HCT116 (cell line): ENCODE measurements around the gene STAT6. TPM values are rescaled to one million over a fixed set of nuclear protein-coding genes. Genes with fewer than 3 reads are reported as not detected.

ENCODE experiments used
- ATAC-seq: fragments of 200-7000 bp; cut with Tn5 transposase; 2 replicates; pipeline ENCODE4 v1.9.1; 2020; ENCODE audit warnings: mild to moderate bottlenecking, moderate library complexity
- BruUV-seq: library from RNA; stranded (reverse); fragments of 400-500 nt; replicated peaks from 2 replicates; lab custom pipeline; 2021; lab: Mats Ljungman, UMichigan
- CTCF ChIA-PET: fragments of 300-600 bp; sonication (Branson Sonifier 250); formaldehyde crosslinking; loops from one replicate; lab custom pipeline; 2021; ENCODE audit warnings: antibody characterized with exemption; lab: Charles Lee
- POLR2A ChIA-PET: fragments of 300-600, 350-600 bp; sonication (Branson Sonifier 250); formaldehyde crosslinking; loops from one replicate; lab custom pipeline; 2021; ENCODE audit warnings: antibody characterized with exemption; lab: Charles Lee
- RAD21 ChIA-PET, 2 experiments: fragments of 300-600 bp; sonication (Branson Sonifier 250); formaldehyde crosslinking; loops; one replicate each; lab custom pipeline; 2023; ENCODE audit warnings: low total read pairs in 2 of 2; ENCODE audit not compliant: uncharacterized antibody in 2 of 2, unreplicated experiment in 2 of 2, low non-redundant PET in 1 of 2; lab: Charles Lee
- DNase-seq: peaks from one replicate; pipeline ENCODE4 v3.0.0-alpha.2; 2010; ENCODE audit warnings: low read depth, low spot score
- H2AFZ ChIP-seq: fragments of 200-600 bp; shearing (Covaris generic), sonication (generic); 2 replicates; pipeline ENCODE4 v1.6.1; 2017; ENCODE audit warnings: low read depth, mixed run types, mixed read lengths, antibody characterized with exemption, low read length; ENCODE audit not compliant: poor library complexity, severe bottlenecking
- H3K27ac ChIP-seq: 2 replicates; pipeline ENCODE4 v1.5.1; 2012; ENCODE audit warnings: low read depth, low read length
- H3K27me3 ChIP-seq: fragments of 200-600 bp; sonication (generic); 2 replicates; pipeline ENCODE4 v1.6.1; 2016; ENCODE audit warnings: mixed run types, low read length, mixed read lengths; ENCODE audit not compliant: insufficient read depth
- H3K36me3 ChIP-seq, 2 experiments: fragments of 200-500 bp in 1 of 2; fragments of 200-600 bp in 1 of 2; sonication (Bioruptor generic) in 1 of 2; sonication (generic) in 1 of 2; 2 replicates each; pipeline versions ENCODE4 v1.5.1 to v1.6.1; 2014 to 2016; ENCODE audit warnings: low read length in 2 of 2, inconsistent platforms in 1 of 2, mixed read lengths in 1 of 2, mixed run types in 1 of 2; ENCODE audit not compliant: insufficient read depth in 2 of 2, control insufficient read depth in 1 of 2
- H3K4me1 ChIP-seq, 2 experiments: fragments of 200-600 bp in 1 of 2; sonication (generic) in 1 of 2; 2 replicates each; pipeline versions ENCODE4 v1.5.1 to v1.6.1; 2012 to 2017; ENCODE audit warnings: low read length in 2 of 2, inconsistent platforms in 1 of 2, mild to moderate bottlenecking in 1 of 2, mixed read lengths in 1 of 2, mixed run types in 1 of 2, moderate library complexity in 1 of 2; ENCODE audit not compliant: insufficient read depth in 2 of 2, control insufficient read depth in 1 of 2
- H3K4me2 ChIP-seq: fragments of 200-600 bp; sonication (generic); 2 replicates; pipeline ENCODE4 v1.6.1; 2017; ENCODE audit warnings: mixed run types, low read length, mixed read lengths
- H3K4me3 ChIP-seq, 2 experiments: fragments of 200-600 bp in 1 of 2; sonication (generic) in 1 of 2; replicated peaks in 1 of 2; 2 replicates each; pipeline ENCODE4 v1.5.1; 2011 to 2016; ENCODE audit warnings: low read length in 2 of 2, control low read depth in 1 of 2, low read depth in 1 of 2, mild to moderate bottlenecking in 1 of 2, mixed read lengths in 1 of 2, mixed run types in 1 of 2
- H3K79me2 ChIP-seq: fragments of 200-600 bp; sonication (generic); 2 replicates; pipeline ENCODE4 v1.6.1; 2017; ENCODE audit warnings: mild to moderate bottlenecking, mixed run types, low read length, moderate library complexity, mixed read lengths; ENCODE audit not compliant: insufficient read depth
- H3K9ac ChIP-seq: fragments of 200-600 bp; sonication (generic); 2 replicates; pipeline ENCODE4 v1.6.1; 2016; ENCODE audit warnings: low read length, mixed read lengths
- H3K9me2 ChIP-seq: fragments of 200-600 bp; sonication (generic), shearing (Covaris generic); 2 replicates; pipeline ENCODE4 v1.6.1; 2017; ENCODE audit warnings: mixed run types, mild to moderate bottlenecking, moderate library complexity; ENCODE audit not compliant: insufficient read depth
- H3K9me3 ChIP-seq, 2 experiments: fragments of 200-500 bp in 1 of 2; fragments of 200-600 bp in 1 of 2; sonication (Bioruptor generic) in 1 of 2; sonication (generic) in 1 of 2; 2 replicates each; pipeline ENCODE4 v1.6.1; 2014 to 2017; ENCODE audit warnings: low read length in 2 of 2, mixed read lengths in 2 of 2, inconsistent platforms in 1 of 2, low read depth in 1 of 2, mild to moderate bottlenecking in 1 of 2, mixed run types in 1 of 2, moderate library complexity in 1 of 2; ENCODE audit not compliant: control insufficient read depth in 1 of 2, insufficient read depth in 1 of 2
- H4K20me1 ChIP-seq: fragments of 200-600 bp; sonication (generic), shearing (Covaris generic); 2 replicates; pipeline ENCODE4 v1.6.1; 2017; ENCODE audit warnings: mixed run types, mild to moderate bottlenecking, moderate library complexity; ENCODE audit not compliant: insufficient read depth
- CTCF ChIP-seq, 3 experiments: fragments of 200-600 bp in 1 of 3; sonication (generic) in 1 of 3; IDR thresholded peaks in 2 of 3; conservative IDR thresholded peaks in 1 of 3; 2 replicates each; pipeline ENCODE4 v1.5.1; 2012 to 2017; ENCODE audit warnings: low read depth in 2 of 3, low read length in 2 of 3, antibody characterized with exemption in 1 of 3, borderline replicate concordance in 1 of 3, control low read depth in 1 of 3, mild to moderate bottlenecking in 1 of 3, mixed read lengths in 1 of 3, mixed run types in 1 of 3, moderate library complexity in 1 of 3; ENCODE audit not compliant: insufficient read depth in 1 of 3
- ZFX ChIP-seq: fragments of 450-650 bp; IDR thresholded peaks from 2 replicates; pipeline ENCODE4 v1.6.1; 2017
- intact Hi-C: fragments of 100-400 bp; cut with micrococcal nuclease; formaldehyde crosslinking; loops from 2 replicates; pipeline ENCODE4 v1.10.0; 2022
- total RNA-seq: library from RNA; stranded (reverse); gene quantifications from one replicate; pipeline ENCODE4 v1.2.1, GENCODE V29; 2021; ENCODE audit not compliant: unreplicated experiment

Gene STAT6
- total RNA-seq, 1 experiment from 2014 or later, result 78.5 TPM

- Histone ChIP-seq H3K9ac (peak overlapping the region; percentile 96), H3K79me2 (peaks cover 15% of the 10 kb centered on the region), H3K9me2 (no peaks in the 10 kb centered on the region), H3K4me2 (peak overlapping the region; percentile 92), H3K4me1 (peaks cover 11 to 36% of the 10 kb centered on the region in 2 experiments), H3K27ac (peak overlapping the region; percentile 91)
- DNase-seq (no peak), ATAC-seq (no peak; the same call in 1 of the 2 replicates)
- CTCF ChIA-PET, result interaction anchor here (0.8 to 3.9 kb wide), 22 partner anchors 9 to 273 kb away, joined by 3 to 181 read pairs (median 7); partner anchors contain the start of genes LRP1, NAB2, NEMP1 and ZBTB39
- POLR2A ChIA-PET, result interaction anchor here (0.7 to 3.3 kb wide), 17 partner anchors 12 to 1138 kb away, joined by 3 to 55 read pairs (median 5); partner anchors contain the start of genes LRP1, NAB2, NACA and NEMP1
- TF ChIP-seq ZFX (no peak), CTCF (IDR thresholded peaks at IDR 0.05 in 2 of 3, conservative IDR thresholded peaks at IDR 0.05 in 1 of 3; ENCODE audit: borderline replicate concordance in 1 of 3, insufficient read depth in 1 of 3, low read depth in 2 of 3, low read length in 2 of 3) (peak in 2 of 3 experiments; percentile 86 to 91; a peak in 4 of 6 replicates)
- TF ChIP-seq, all 23 proteins: peak for 1
- H2AFZ ChIP-seq, result peak overlapping the region; percentile 13
- no peaks in the 10 kb centered on the region for H3K27me3 ChIP-seq
- BruUV-seq, result no TSS peak
- peak overlapping the region in 1 of 2 experiments; percentile 80; a peak in 3 of 4 replicates for H3K4me3 ChIP-seq
- intact Hi-C loops, result loop anchor here (1.0 kb wide), 2 partner anchors 43 to 104 kb away; no protein-coding TSS in a partner anchor
- H4K20me1 ChIP-seq, result no peaks in the 10 kb centered on the region
- no peaks in the 10 kb centered on the region for H3K9me3 ChIP-seq
- RAD21 ChIA-PET, result interaction anchor here (0.6 to 2.3 kb wide), 21 partner anchors 9 to 188 kb away, joined by 3 to 60 read pairs (median 4); partner anchors contain the start of genes LRP1 (in 2 of the 2) and NEMP1 (in 2 of the 2)
- H3K36me3 ChIP-seq, result 0 out of 4 replicates have a peak, but pooled peaks cover 0 to 2% of the 10 kb centered on the region in 2 experiments
These were observed 1.5 kb upstream of the STAT6 start for GRCh38 chr12:57112492-57113294.
